Fibroblast of peridontal ligament (primary cell): ENCODE measurements around the gene UNC93A.

ENCODE experiments used
- DNase-seq: peaks from one replicate; pipeline ENCODE4 v3.0.0-alpha.2; 2010; ENCODE audit errors: extremely low read depth

Gene UNC93A

DNA sequence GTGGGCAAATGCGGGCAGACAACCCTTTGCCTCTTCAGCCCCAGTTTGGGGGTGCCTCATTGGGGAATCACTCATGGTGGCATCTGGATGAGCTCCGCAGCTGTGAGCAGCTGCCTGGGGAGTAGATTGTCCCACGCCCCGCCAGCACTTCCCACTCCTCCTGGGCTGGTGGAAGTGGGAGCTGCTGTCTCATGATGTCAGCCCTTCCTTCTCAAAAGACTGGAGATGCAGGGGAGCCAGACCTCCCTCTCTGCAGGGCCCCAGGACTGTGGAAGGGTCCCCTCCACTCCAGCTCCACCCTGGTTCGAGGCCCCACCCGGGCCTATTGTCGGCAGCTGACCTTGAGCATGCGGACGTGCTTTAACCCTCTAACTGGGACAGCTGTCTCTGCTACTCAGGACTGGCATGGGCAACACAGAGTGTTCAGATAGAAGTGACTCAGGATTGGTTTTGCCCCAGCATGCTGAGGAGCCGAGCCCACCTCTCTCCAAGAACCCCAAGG is 2.0 kb downstream of the UNC93A start:
- no peak for DNase-seq

DNA sequence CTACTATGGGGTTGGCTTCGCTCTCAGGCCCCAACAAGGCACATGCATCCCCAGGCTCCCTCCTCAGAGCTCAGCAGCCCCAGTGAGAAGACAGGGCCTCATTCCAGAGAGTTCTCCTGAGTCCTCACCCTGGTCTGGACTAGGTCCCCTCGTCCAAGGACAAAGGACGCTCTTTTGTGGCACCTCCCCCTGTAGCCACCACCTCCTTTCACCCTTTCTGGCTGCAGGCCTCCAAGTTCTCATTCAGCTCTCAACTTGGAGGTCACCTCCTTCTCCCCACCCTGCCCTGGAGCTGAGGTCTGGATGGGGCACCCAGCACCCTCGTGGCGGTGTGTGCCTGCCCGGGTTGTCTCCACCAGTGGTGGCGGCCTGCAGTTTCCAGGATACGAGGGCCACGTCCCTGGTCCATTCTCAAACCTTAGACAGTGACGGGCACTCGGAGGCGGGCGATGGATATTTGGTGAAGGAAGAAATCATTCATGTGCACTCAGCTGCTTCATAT is 2.5 kb downstream of the UNC93A start:
- no peak for DNase-seq

DNA sequence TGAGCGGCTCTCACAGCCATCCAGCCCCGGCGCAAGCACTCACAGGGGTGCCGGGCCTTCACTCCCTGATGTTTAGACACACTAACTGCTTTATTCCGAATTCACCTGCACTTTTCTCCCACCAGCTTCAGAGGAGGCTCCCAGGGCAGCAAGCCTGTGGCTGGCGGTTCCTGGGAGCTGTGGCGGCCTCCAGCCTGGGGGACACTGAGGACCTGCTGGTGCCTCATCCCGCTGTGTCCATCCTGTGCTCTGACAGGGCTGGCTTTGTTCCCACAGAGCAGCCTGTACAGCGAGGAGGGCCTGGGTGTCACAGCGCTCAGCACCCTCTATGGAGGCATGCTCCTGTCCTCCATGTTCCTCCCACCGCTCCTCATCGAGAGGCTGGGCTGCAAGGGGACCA is 3.1 kb downstream of the UNC93A start:
- no peak for DNase-seq

DNA sequence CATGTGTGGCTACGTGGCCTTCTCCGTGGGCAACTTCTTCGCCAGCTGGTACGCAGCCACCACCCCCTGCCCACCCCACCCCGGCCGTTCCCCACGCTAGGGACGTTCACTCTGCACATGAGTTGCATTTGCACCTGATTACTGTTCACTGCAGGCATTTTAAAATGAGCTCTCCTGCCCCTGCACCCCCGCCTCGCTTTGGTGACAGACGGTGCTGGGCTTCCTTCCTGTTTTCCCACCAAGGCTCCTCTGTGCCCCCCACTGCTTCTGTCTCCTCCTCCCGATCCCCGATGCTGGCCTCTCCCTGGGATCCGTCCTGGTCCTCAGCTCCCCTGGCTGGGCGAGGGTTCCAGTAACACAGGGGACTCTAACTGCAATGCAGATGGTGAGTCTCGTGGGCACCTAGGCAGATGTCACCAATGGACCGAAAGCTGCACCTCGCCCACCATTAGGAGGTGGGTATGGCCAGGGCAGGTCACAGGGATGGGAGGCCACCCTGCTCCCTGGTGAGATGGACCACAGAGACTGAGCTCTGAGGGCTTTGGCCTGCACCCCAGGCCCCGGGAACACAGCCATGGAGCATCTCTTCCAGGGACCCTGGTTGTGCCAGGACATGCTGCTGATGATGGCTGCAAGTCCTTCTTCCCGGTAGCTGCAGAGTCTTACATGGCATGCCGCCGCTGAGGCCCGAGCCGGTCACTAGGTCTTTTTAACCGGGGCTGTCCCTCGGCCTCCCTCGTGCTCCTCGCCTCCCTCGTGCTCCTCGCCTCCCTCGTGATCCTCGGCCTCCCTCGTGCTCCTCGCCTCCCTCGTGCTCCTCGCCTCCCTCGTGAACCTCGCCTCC is 3.8 kb downstream of the UNC93A start:
- DNase-seq = no peak

DNA sequence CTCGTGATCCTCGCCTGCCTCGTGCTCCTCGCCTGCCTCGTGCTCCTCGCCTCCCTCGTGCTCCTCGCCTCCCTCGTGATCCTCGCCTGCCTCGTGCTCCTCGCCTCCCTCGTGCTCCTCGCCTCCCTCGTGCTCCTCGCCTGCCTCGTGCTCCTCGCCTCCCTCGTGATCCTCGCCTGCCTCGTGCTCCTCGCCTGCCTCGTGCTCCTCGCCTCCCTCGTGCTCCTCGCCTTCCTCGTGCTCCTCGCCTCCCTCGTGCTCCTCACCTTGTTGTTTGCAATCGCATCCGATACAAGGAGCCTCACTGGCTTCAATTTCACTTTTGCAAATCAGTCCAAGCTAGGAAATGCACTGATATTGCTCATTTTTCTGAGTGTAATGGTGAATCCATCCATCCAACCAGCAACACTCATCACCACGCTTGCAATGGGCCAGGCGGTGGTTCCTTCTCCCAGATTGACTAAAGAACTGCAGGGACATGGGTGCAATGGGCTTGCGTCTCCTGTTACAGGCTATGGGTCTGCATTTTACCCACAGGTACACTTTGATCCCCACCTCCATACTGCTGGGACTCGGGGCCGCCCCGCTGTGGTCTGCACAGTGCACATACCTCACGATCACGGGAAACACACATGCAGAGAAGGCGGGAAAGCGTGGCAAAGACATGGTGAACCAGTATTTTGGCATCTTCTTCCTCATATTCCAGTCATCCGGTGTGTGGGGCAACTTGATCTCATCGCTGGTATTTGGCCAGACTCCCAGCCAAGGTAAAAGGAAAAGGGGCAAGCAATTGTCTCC is 4.6 kb downstream of the UNC93A start:
- DNase-seq = no peak

DNA sequence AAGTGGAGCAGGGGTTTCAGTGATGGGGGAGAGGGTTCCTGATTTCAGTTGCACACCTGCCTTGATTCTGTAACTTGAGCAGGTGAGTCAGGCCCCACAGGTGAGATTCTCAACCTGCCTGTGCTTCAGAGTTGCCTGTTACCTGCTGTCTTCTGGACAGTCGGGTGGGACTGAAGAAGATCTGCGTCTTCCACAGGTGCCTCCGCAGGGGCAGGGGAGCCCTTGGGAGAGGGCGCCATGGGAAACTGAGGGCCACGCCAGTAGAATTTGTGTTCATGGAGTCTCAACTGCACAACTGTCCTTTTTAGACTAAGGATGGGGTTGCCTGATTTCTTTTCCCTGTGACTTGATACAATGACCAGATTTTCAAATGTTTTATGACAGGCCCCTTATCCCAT is 5.2 kb downstream of the UNC93A start:
- DNase-seq = no peak

DNA sequence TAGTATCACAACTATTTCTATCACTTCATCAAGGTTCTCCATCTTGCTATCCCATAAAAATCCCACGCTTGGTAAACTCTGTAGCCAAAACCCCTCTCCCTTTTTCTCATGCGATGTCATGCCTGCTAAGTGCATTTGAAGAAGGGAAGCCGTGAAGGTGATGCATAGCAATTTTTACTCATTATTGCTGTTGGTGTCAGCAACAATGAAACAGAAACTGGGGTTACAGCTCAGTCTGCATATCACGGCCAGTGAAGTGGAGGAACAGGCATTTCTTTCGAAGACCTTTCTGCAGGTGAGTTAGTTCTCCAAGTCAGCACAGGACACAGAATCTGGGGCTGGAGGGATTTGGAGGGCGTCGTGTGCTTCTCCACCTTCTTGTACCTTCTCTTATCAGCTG is 5.8 kb downstream of the UNC93A start:
- no peak for DNase-seq

DNA sequence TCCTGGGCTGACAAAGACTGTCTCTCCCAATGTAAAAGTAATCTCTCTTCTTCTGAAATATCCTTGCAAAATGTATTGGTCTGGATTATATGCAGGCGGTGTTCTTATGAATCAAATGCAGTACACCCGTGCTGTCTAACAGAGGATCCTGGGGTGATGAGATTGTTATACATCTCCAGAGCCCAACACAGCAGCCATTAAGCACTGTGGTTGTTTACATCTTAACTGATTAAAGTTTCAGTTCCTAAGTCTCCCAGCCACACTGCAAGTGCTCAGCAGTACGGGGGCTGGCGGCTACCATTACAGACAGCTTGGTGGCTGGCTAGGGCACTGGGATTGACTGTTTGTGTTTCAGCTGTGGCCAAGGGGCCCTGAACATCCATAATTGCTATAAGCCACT is 7.0 kb downstream of the UNC93A start:
- DNase-seq = no peak

DNA sequence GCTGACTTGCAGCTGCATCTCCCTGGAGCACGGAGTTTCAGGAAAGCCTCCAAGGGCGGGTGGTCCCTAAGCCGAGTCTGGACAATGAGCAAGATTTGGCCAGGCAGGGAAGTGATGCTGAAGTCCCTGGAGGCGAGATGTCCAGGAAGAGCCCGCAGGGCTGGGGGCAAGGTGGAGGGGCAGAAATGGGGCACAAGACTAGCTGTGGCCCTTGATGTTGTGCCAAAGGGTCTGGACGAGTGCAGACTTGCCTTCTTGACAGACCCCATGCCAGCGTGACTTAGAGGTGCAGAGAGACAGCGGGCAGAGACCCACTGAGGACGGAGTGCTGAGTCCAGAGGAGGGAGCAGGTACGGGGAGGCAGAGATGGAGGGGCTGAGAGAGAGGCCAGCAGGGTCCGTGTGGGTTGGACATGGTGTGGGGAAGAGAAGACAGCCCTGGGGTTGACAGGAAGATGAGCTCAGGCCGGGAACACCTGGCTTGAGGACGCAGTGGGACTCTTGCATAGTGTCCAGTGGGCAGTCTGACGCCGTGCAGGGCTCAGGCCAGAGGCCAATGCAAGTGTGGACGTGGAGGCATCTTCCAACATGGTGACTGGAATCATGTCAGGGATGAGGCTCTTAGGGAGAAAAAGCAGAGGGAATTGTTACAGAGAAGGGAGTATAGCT is 8.7 kb downstream of the UNC93A start:
- no peak for DNase-seq

DNA sequence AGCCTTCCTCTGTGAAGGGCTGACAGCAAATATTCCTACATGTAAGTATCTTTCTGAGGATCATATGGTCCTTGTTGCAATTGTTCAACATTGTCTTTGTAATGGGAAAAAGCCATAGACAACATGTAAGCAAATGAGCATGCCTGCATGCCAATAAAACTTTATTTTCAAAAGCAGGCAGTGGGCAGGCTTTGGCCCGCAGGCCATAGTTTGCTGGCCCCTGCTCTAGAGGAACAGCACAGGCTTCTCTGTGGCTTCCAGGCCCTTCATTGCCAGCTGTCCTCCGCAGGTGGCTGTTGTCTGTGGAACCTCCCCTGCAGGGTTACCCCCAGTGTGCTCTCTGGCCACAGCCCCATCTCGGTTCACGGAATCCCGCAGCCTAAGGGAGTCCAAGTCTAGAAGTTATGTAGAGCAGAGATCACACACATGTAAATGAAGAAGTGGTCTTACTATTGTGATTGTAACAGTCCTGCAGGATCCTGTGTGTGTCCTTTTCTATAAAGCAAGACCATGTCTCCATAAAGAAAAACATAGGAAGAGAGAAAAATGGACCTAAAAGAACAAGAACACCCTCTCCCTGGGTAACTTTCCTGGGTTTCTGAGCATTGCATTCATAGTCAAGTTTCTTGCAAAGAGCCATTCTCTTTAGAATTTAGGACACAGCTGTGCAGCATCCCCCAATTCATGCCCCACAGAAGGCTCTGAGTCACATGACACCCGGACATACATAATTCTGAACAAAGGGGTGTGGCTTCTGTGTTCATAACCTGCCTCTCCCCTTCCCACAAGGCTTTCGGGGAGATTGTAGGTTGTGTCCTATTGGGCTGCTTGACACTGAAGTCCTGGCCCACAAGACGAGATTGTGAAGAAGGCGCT is 10.0 kb downstream of the UNC93A start:
- DNase-seq = no peak

DNA sequence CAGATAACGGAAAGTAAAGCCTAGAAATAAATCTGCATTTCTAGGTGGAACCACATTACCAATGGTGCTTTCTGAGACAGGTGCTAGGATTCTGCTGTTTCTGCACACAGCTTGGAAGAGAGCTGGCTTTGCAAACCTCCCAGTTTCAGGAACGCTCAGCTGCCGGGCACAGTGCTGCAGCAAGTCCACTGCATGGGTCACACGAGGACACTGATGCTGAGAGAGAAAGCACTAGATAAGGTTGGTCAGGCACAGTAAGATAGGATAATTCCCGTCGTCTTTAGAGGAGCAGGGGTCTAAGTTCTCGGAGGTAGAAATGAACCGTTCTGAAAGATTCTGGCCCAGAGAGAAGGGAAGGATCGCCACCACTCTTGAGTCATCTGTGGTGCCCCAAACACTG is 11.0 kb downstream of the UNC93A start:
- DNase-seq = no peak

DNA sequence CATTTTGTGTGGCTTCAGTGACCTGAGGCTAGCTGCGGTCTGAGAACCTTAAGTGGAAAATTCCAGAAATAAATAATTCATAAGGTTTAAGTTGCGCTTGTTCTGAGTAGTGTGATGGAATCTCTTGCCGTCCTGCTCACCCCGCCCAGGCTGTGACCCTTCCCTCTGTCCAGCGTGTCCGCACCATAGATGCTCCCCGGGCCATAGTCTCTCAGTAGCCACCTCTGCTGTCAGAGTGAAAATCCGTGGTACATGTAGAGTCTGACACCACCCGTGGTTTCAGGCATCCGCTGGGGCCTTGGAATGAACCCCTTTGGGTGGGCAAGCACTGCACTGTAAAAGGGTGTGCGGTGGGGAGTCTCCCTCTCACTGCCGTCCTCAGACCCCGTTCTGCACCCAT is 11.7 kb downstream of the UNC93A start:
- DNase-seq = no peak

DNA sequence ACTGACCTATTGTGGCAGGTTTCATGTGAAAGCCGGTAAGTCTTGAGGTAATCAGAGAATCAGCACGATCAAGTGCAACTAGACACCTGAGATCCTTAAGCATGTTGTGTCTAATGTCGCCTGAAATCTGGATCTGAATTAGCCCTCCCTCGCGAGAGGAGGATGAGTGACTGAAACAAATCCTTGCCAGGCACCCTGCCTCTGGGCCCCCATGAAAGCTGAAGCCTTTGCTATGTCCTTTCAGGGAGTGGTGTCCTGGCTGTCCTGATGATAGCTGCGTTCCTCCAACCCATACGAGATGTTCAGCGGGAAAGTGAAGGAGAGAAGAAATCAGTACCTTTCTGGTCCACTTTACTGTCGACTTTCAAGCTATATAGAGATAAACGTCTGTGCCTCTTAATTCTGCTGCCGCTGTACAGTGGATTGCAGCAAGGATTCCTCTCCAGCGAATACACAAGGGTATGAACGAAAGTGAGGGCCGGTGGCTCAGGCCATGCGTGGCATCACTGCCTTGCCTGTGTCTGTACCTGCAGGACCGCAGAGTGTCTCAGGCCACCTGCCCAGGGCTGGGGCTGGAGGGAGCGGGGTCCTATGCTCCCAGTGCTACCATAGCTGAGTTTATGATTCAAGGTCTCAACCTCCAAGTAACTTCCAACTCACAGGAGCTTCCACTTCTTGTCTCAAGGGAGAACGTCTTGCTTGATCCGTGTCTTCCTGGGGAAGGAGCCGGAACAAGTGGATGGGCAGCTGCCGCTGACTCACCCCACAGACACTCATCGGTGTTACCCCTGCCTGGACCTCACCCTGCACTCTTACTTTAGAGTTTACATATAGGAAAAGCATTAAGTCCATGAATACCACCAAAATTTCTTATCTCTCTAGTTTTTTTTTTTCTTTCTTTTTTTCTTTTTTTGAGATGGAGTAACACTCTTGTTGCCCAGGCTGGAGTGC is 12.8 kb downstream of the UNC93A start:
- DNase-seq = no peak

DNA sequence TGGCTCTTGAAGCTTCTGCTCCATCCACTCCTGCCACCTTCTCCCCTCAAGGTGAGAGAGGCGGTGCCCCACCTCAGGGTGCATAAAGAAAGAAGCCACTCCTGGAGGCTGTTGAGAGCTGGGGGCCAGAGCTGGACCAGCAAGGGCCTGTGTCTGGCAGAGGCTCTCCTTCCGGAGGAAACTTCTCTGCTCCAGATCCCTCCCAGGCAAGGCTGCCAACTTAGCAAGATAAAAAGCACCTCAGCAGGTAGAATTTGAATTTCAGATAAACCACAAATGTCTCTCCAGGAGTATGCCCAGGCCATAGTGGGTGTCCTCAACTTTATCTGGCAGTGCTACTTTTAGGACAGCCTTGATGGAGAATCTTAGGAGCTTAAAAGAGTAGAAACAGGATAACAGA is 13.8 kb downstream of the UNC93A start:
- no peak for DNase-seq

DNA sequence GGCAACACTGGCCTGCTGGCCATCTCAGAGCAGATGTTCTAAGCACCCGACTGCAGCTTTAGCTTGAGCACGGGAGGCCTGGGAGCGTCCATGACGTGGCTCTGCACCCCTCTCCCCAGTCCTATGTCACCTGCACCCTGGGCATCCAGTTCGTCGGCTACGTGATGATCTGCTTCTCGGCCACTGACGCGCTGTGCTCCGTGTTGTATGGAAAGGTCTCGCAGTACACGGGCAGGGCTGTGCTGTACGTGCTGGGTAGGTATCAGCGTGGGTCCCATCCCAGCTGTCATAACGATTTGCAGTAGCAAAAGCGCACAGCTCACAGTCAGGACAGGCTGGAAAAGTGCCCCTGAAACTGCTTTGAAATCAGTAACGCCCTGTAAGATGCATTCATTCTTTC is 14.7 kb downstream of the UNC93A start:
- no peak for DNase-seq

DNA sequence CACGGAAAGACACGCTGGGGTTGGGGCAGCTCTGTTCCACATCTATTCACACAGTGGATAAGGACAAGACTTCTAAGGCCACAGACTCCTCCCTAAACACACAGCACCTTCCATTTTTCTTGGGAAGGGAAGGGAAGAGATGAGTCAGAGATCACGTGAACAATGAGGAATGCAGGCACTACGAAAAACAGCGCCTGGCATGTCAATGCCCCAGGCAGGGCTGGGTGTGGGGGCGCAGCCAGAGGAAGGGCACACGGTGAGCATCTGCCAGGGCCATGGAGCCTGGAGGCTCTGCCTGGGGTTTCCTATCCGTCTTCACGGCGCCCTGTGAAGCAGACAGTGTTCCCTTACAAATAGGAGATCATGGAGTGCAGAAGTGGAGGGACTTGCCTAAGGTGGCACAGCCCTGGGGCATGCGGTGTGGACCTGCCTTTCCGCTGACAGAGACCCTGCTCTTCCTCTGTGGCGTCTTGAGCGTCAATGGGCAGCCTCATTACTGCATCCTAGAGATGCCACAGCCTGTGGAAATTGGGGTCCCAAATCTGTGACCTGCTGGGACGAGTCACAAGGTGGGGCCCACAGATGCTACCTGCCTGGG is 15.4 kb downstream of the UNC93A start:
- DNase-seq = no peak

DNA sequence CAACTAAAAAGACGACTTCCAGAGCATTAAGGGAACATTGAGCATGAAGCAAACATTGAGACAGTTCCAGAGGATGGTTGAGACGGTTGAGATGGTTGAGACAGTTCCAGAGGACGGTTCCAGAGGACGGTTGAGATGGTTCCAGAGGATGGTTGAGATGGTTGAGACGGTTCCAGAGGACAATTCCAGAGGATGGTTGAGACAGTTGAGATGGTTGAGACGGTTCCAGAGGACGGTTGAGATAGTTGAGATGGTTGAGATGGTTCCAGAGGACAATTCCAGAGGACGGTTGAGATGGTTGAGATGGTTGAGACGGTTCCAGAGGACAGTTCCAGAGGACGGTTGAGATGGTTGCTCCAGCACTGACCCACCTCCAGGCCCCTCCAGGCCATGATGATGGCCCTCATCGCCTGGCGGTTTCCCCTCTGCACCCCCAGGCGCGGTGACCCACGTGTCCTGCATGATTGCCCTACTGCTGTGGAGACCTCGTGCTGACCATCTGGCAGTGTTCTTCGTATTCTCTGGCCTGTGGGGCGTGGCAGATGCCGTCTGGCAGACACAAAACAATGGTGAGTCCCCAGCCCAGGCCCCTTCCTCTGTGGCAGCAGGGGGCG is 16.3 kb downstream of the UNC93A start:
- DNase-seq = no peak

DNA sequence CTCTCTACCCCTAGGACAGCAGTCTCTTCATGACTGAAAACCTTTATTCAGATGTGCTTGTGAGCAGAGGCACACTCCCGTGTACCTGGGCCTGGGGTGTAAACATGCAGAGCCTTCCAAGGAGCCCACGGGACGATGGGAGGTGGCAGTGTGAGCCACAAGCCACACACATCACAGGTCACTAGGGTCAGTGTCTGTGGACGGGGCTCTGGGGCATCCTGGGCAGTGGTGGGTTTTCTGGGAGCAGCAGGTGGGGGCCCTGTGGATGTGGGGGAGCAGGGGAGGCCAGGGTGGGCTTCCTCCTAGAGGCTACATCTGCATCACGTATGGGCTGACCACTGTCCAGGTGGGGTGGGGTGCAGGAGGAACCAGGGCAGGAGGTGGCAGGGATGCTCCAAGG is 17.1 kb downstream of the UNC93A start:
- no peak for DNase-seq
